HEK293 (cell line): ENCODE data around the gene GUF1.

ENCODE experiments used
- HOXA7 ChIP-seq: sonication (generic); formaldehyde crosslinking; IDR thresholded peaks from 2 replicates; pipeline ENCODE4 v1.8.1; 2022; ENCODE audit warnings: missing genetic modification reagents, borderline replicate concordance
- INSM2 ChIP-seq: fragments of 450-650 bp; formaldehyde crosslinking; IDR thresholded peaks from 2 replicates; pipeline ENCODE4 v1.5.1; 2016; ENCODE audit warnings: missing biosample characterization, missing genetic modification characterization
- KLF1 ChIP-seq: fragments of 450-650 bp; formaldehyde crosslinking; IDR thresholded peaks from 2 replicates; pipeline ENCODE4 v1.5.1; 2016; ENCODE audit warnings: missing biosample characterization, missing genetic modification characterization
- OSR2 ChIP-seq: fragments of 450-650 bp; formaldehyde crosslinking; IDR thresholded peaks from 2 replicates; pipeline ENCODE4 v1.5.1; 2016; ENCODE audit warnings: missing biosample characterization, missing genetic modification characterization
- REST ChIP-seq: fragments of 450-650 bp; formaldehyde crosslinking; IDR thresholded peaks from 2 replicates; pipeline ENCODE4 v1.5.1; 2016; ENCODE audit warnings: missing biosample characterization, missing genetic modification characterization
- TSHZ1 ChIP-seq: fragments of 450-650 bp; formaldehyde crosslinking; IDR thresholded peaks from 2 replicates; pipeline ENCODE4 v1.5.1; 2016; ENCODE audit warnings: missing biosample characterization, missing genetic modification characterization, borderline replicate concordance
- YY1 ChIP-seq: fragments of 450-650 bp; formaldehyde crosslinking; IDR thresholded peaks from 2 replicates; pipeline ENCODE4 v1.5.1; 2018; ENCODE audit warnings: missing biosample characterization, missing genetic modification characterization
- ZNF121 ChIP-seq: fragments of 450-650 bp; formaldehyde crosslinking; IDR thresholded peaks from 2 replicates; pipeline ENCODE4 v1.5.1; 2016; ENCODE audit warnings: missing biosample characterization, missing genetic modification characterization
- ZNF26 ChIP-seq: fragments of 450-650 bp; formaldehyde crosslinking; IDR thresholded peaks from 2 replicates; pipeline ENCODE4 v1.5.1; 2016; ENCODE audit warnings: missing biosample characterization, missing genetic modification characterization
- ZNF274 ChIP-seq, 2 experiments: fragments of 200-500 bp in 1 of 2; fragments of 450-650 bp in 1 of 2; sonication (Bioruptor generic) in 1 of 2; formaldehyde crosslinking in 1 of 2; IDR thresholded peaks; 2 replicates each; pipeline versions ENCODE4 v1.5.1 to v1.6.1; 2014 to 2016; ENCODE audit warnings: borderline replicate concordance in 1 of 2, inconsistent platforms in 1 of 2, low read length in 1 of 2, missing biosample characterization in 1 of 2, missing genetic modification characterization in 1 of 2
- ZNF670 ChIP-seq: fragments of 450-650 bp; formaldehyde crosslinking; IDR thresholded peaks from 2 replicates; pipeline ENCODE4 v1.5.1; 2016; ENCODE audit warnings: missing biosample characterization, missing genetic modification characterization, low read depth
- TF ChIP-seq, protein P1 (sequence below): fragments of 450-650 bp; formaldehyde crosslinking; IDR thresholded peaks from 2 replicates; pipeline ENCODE4 v1.5.1; 2016; ENCODE audit warnings: missing biosample characterization, missing genetic modification characterization

DNA sequence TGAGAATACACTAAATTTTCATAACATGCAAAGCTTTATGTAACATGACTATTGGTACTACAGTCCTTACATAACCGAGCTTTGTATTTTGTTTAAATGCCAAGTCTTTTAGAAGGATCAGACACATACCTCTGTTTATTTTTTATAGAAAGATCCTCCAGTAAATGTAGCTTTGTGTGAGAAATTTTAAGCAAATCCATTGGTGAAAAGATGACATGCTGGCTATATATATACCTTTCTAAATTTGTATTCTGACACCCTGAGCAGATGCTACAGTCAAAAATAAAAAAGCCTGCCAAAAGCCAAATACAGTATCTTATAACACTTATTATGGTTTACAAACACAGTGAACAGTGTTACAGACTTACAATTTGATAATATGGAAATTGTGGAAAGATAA lies 26.8 kb upstream of the GUF1 start, which contains the start of gene YIPF7:
- TF ChIP-seq ZNF26 (tag by site-specific recombination) (no peak), ZNF121 (tag by site-specific recombination) (no peak), REST (tag by site-specific recombination) (no peak), INSM2 (no peak), TSHZ1 (no peak), KLF1 (tag by site-specific recombination) (no peak), OSR2 (tag by site-specific recombination) (no peak), HOXA7 (CRISPR knock-in tag) (no peak), ZNF274 (IDR thresholded peaks at IDR 0.05; ENCODE audit: low read length) (no peak), ZNF274 (tag by site-specific recombination; IDR thresholded peaks at IDR 0.05; ENCODE audit: borderline replicate concordance) (no peak), ZNF670 (tag by site-specific recombination) (no peak), YY1 (tag by site-specific recombination) (no peak)
- TF ChIP-seq, protein P1, sequence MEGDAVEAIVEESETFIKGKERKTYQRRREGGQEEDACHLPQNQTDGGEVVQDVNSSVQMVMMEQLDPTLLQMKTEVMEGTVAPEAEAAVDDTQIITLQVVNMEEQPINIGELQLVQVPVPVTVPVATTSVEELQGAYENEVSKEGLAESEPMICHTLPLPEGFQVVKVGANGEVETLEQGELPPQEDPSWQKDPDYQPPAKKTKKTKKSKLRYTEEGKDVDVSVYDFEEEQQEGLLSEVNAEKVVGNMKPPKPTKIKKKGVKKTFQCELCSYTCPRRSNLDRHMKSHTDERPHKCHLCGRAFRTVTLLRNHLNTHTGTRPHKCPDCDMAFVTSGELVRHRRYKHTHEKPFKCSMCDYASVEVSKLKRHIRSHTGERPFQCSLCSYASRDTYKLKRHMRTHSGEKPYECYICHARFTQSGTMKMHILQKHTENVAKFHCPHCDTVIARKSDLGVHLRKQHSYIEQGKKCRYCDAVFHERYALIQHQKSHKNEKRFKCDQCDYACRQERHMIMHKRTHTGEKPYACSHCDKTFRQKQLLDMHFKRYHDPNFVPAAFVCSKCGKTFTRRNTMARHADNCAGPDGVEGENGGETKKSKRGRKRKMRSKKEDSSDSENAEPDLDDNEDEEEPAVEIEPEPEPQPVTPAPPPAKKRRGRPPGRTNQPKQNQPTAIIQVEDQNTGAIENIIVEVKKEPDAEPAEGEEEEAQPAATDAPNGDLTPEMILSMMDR (tag by site-specific recombination) = no peak
